GM19452 (cell line): ENCODE measurements around the gene STX16.

ENCODE experiments used
- ATAC-seq: cut with Tn5 transposase; IDR thresholded peaks from one replicate; pipeline ENCODE4 v1.9.1; 2021; ENCODE audit not compliant: unreplicated experiment

The STX16 gene

DNA sequence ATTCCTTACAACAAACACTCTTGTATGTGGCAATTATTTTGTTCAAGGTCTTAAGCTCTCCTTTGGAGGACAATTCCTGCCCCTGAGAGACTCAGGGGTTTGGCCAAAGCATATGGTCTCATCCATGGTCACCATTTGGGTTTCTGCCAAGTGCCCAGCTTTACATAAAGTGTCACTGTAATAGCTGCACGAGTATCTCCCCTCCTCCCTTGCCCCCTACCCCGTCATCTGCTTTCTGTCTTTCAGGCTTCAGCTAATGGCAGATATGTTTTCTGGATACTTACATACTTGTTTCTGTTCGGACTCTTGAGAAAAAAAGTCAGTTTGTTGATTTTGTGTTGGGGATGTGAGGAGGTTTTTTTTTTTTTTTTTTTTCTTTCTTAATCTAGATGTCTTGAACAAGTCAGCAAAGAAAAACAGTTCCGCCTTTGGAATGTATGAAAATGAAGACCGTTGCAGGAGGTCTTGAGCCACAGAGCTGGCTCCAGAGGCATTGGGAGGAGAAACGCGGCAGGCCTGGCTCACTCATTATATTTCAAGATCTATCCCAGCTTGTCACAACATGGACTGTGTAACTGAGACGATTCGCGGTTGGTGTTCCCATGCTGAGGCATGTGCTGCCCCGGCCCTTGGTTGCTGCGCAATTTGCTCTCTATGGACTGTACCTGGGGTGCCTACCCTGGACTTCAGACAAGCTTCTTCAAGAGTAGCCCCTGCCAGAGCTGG, 32.6 kb upstream of the STX16 start:
- ATAC-seq: no peak

GRCh38 chr20:58619077-58619863, 31.8 kb upstream of the STX16 start:
- ATAC-seq: no peak

DNA sequence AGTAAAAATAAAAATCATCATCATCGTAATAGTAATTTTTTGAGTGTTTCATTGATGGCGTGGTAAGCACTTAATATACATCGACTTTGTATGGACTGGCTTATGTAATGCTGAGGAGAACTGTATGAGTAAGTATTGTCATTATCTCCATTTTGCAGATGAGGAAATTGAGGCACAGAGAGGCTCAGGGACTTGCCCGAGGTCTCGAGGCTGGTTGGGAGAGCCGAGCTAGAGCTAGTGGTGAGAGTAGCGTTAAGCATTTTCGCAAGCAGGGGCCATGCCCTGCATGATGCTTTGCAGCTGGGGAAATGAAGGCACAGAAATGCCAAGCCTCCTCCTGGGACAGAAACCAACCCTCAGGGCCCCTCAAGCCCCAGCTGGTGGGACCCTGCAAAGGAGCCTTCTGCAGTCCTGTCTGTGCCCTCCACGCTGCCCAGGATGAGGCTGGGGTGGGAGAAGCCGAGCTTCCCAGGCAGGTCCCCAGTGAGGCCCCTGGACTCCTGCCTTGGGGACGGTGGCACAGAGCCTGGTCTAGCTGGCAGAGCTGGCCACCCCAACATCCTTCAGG, 31.1 kb upstream of the STX16 start:
- ATAC-seq: no peak

- no peak for ATAC-seq
Observed at GRCh38 chr20:58621906-58622548, 29.1 kb upstream of the STX16 start.

- ATAC-seq: no peak
Observed at GRCh38 chr20:58622671-58623578, 28.2 kb upstream of the STX16 start.

- ATAC-seq: no peak
Observed at GRCh38 chr20:58623579-58624473, 27.3 kb upstream of the STX16 start.

DNA sequence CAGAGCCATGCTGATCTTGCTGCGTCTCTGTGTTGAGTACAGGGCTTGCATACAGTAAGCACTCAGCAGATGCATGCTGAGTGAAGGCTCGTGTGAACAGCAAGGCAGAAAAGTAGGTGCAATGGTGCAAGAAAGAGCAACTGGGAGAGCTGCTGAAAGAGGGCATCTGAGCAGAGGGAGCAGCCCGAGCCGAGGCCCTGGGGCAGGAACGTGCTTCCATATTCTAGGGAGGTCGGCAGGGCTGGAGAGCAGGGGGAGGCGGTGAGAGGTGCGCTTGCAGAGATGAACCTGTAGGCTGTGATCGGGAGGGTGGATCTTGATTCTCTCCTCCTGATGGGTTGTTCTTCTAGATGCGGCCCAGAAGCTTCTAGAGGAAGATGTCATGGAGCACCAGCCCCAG, 26.4 kb upstream of the STX16 start:
- ATAC-seq: no peak

- no peak for ATAC-seq
Observed at GRCh38 chr20:58625585-58625984, 25.5 kb upstream of the STX16 start.

DNA sequence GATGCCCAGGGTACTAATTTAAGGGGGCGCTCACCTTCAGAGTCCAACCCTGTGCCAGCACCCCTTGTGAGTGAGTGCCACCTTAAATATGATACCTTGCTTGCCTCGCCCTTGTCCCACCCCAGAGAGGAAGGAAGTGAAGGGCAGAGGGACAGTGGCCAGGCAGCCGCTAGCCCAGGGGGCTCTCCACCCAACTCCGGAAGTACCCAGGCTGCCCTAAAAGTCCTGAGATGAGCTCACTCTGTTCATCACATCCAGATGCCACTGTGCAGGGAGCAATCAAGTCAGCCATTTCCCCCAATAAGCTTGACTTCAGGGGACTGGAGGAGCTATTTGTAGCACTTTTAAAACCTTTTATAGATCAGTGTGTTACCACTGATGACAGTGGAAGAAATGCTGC, 25.0 kb upstream of the STX16 start:
- ATAC-seq: no peak

- peak; percentile 66 for ATAC-seq
Observed at GRCh38 chr20:58627212-58628072, 23.6 kb upstream of the STX16 start.

DNA sequence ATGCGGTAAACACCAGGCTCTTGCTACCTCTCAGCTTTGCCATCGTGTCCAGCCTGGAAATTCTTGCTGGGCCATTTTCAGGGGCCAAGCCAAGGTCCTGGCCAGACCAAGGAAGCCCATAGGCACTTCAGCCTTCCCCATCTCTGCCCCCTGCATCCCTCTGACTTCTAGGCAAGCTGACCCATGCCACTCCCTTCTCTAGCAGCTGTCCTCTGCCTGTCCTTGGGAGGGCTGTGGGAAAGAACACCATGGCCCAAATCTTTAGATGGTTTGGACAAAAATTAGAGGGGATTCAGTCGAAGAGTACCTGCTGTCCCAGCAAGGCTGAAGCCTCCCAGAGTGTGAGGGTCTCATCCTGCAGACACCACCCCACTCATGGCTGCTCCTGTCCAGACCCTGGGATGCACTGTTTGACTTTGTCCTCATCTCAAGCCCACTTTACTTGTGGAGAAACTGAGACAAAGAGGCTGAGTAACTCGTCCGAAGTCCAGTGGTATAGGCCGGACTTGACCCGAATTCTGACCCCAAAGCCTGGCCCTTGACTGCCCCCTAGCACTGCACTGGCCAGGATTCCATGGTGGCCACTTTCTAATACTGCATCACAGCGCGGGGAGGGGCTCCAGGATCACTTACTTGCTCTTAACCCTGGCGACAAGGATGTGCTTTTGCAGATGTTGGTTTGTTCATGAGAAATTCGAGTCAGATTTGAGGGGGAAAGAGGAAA, 22.4 kb upstream of the STX16 start:
- ATAC-seq: no peak

DNA sequence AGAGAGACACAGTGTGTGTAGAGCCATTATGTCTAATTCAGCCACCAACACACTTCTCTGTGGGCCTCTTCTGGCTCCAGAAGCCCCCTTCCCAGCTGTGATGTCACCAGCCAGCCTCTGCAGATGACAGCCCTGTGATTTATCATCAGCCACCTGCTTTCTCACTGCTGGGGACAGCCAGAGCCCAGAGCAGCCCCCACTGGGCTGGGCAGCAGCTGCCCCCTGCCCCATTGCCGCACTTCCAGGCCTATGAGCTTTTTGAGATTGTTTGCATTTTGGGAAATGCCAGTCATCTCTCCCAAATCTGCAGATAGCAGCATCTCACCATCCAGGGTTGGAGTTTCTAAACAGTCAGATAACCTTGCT, 21.9 kb upstream of the STX16 start:
- no peak for ATAC-seq

- ATAC-seq: no peak
Observed at GRCh38 chr20:58630063-58630462, 21.0 kb upstream of the STX16 start.

DNA sequence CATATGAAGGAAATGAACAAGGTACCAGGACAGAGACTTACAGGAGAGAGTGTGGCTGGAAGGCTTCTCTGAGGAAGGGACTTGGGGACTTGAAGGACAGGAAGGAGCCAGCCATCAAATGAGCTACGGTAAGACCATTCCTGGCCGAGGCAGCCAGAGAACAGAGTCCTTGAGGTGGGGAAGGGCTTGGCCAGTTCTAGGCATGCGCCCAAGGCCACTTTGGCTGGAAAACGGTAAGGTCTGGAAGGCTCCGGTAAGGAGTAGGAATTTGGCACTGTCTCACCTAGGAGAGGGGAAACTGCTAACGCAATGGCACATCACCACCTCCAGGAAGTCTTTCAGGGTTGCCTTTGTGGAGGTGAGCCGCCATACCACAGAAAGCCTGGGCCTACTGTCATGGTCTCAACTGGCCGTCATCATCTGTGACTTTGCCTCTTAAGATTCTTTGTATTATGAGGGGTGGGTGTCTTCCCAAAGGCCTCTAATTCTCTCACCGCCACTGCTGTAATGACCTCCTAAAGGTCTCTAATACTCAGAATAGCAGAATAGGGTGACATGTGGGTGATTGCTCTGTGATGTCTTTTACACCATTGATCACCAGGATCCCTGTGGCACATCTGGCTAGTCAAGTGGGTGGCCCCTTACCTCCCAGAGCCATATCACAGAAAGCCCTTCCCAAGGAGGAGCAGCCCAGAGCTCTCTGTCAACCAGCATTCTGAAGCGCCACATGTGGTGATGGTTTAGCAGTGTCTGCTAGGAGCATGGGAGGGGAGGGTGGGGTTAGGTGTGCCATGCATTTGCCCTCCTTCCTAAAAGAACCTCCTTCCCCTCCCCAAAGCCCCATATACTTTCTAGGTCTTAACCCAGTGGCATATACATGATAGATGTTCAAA, 17.7 kb upstream of the STX16 start:
- ATAC-seq: no peak

- ATAC-seq: no peak
Observed at GRCh38 chr20:58634059-58634458, 17.0 kb upstream of the STX16 start.

- no peak for ATAC-seq
Observed at GRCh38 chr20:58634521-58635278, 16.4 kb upstream of the STX16 start.
